Choroid plexus epithelial cell (primary cell): ENCODE data around the gene VTI1B.
"Not testable (repeated sequence)": the region's sequence is repeated elsewhere in the genome, so short reads cannot be mapped to it uniquely, and the experiment has no call there.

ENCODE experiments used
- DNase-seq: peaks from one replicate; pipeline ENCODE4 v3.0.0-alpha.2; 2010; ENCODE audit warnings: low read depth
- H3K4me3 ChIP-seq: 2 replicates; pipeline ENCODE4 v1.5.1; 2011; ENCODE audit warnings: low read depth, mild to moderate bottlenecking, control low read depth, low read length, moderate library complexity
- CTCF ChIP-seq: conservative IDR thresholded peaks from 2 replicates; pipeline ENCODE4 v1.5.1; 2011; ENCODE audit warnings: low read depth, mild to moderate bottlenecking, control low read depth, inconsistent platforms, low read length, moderate library complexity

VTI1B gene

GRCh38 chr14:67619446-67620216 lies 54.8 kb downstream of the VTI1B start, which contains the start of gene ARG2:
TSS of gene ARG2 (plus strand) at chr14:67619920. CDS start at chr14:67619978, 58 bp downstream.
- H3K4me3 ChIP-seq, result peak within 1 kb of the TSS; percentile 66
- DNase-seq, result peak; percentile 90
- TF ChIP-seq CTCF, result no peak

DNA sequence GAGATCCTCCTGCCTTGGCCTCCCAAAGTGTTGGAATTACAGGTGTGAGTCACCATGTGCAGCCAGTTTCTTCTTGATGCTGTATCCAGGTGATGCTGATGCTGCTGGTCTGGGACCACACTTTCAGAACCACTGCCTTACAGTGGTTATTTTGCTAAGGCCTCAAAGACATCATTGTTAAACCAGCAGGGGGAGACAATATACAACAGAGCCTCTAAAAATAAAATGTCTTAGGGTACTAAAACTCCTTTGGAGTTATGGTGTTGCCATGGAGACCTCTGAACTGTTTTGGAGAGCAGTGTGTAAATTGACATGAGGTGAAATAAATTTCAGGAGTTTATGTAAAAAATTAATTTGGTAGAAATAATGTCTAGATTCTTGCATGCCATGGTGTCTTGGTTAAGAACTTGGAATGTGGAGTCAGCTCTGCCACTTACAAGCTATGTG lies 55.8 kb downstream of the VTI1B start:
- peak; percentile 74 for TF ChIP-seq CTCF
- H3K4me3 ChIP-seq, result no peak overlapping the region
- peak; percentile 91 for DNase-seq

DNA sequence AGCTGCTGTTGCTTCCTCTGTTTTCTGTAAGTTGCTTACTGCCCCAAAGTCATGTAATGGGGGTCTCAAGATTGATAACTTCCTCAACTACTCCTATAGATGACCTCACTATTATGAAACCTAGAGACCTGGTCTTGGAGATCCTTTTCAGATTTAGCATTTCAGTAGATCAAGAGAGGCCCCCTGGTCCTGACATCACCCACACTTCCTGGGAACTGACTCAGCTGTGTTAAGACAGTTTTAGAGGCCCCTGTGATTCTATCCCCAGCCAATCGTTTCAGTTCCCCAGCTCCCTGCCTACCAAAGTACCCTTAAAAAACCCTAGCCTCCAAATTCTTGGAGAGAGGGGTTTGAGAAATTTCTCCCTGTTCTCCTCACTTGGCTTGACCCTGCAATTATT lies 63.9 kb downstream of the VTI1B start:
- no peak for TF ChIP-seq CTCF
- DNase-seq, result no peak
- no peak overlapping the region for H3K4me3 ChIP-seq

DNA sequence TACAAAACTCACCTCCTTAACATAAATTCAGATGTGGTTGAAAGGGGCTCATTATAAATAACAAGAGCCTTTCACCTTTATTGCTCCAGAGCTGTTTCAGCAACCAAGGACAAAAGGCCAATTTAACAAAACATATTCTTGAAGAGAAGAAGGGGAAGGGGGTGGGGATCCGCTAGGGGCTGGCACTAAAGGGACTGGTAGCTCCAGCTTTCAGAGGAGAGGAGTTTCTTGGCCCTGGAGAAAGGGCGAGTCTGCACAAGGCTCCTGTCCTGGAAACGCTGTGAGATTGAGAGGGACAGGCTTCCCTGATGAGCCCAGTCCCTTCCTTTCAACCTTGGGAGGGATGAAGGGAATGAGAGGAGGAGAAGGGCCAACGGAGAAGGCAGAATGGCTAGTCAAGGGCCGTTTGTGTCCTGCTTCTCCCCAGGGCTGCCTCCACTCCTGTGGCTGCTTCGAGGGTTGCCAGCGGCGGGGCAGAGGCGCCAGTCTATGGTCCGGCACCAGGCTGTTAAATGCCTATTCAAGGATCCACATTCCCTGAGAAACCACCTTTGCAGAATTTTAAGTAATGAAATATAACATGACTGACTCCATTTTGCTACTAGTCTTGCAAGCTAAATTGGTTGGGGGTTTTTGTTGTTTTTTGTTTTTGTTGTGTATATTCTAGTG lies 64.7 kb downstream of the VTI1B start:
- no peak overlapping the region for H3K4me3 ChIP-seq
- DNase-seq, result no peak
- no peak for TF ChIP-seq CTCF

DNA sequence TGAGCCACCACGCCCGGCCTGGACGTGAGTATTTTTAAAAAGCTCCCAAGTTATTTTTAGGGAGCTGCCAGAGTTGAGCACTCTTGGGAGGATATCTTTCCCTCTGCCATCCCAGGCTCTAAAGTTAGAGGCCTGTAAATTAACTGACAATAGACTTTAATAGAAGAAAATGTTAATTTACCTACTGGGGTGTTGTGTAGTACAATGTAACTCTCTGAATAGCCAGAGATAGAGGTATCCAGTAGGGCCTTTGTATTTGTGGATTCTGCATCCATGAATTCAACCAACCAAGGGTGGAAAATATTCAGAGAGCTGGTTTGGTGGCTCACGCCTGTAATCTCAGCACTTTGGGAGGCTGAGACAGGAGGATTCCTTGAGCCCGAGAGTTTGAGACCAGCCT lies 66.8 kb downstream of the VTI1B start:
- DNase-seq, result no peak
- no peak overlapping the region for H3K4me3 ChIP-seq
- TF ChIP-seq CTCF, result no peak

DNA sequence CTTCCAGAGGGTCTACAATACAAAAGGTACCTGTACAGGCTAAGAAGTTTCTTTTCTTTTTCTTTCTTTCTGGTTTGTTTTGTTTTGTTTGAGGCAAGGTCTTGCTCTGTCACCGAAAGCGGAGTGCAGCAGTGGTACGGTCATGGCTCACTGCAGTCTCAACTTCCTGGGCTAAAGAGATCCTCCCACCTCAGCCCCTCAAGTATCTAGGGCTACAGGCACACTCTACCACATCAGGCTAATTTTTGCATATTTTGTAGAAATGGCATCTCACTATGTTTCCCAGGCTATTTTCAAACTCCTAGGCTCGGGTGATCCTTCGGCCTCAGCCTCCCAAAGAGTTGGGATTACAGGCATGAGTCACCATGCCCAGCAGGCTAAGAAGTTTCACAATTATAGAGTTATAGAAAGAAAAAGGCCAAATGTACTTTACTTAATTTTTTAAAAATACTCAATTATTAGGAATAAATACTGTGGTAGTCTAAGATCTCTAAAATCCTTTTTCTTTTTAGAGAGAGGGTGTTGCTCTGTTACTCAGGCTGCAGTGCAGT lies 71.4 kb downstream of the VTI1B start:
- DNase-seq, result peak; percentile 57
- no peak for TF ChIP-seq CTCF
- H3K4me3 ChIP-seq, result no peak overlapping the region

DNA sequence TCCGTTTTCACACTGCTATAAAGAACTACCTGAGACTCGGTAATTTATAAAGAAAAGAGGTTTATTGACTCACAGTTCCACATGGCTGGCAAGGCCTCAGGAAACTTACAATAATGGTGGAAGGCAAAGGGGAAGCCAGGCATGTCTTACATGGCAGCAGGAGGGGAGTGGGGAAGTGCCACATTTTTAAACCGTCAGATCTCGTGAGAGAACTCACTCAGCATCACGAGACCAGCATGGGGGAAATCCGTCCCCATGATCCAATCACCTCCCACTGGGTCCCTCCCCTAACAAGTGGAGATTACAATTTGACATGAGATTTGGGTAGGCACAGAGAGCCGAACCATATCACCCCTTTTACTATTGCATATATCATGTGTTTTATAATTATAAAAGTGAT lies 72.4 kb downstream of the VTI1B start:
- no peak for TF ChIP-seq CTCF
- no peak for DNase-seq
- no peak overlapping the region for H3K4me3 ChIP-seq

GRCh38 chr14:67600562-67600974 lies 73.9 kb downstream of the VTI1B start:
- H3K4me3 ChIP-seq, result peak overlapping the region; percentile 95
- not testable (repeated sequence) for DNase-seq
